ENCODE measurements around the gene NPAS3.

GRCh38 chr14:33851366-33851765 is 912.7 kb downstream of the NPAS3 start:
- no peak for TF ChIP-seq CTCF (IDR thresholded peaks at IDR 0.05)
- no peak for TF ChIP-seq POLR2A (IDR thresholded peaks at IDR 0.05)

Measured in tibial nerve (tissue), 3 donors.